CD4-positive, alpha-beta T cell treated with Interferon alpha-2 for 1 hour (primary cell): Measurements from ENCODE around the gene RASSF3.
"Not testable (repeated sequence)": the region's sequence is repeated elsewhere in the genome, so short reads cannot be mapped to it uniquely, and the experiment has no call there.

Experiments
- DNase-seq, 2 donors: peaks; one replicate each; pipeline ENCODE4 v3.0.0-alpha.2; 2020 to 2022

RASSF3 gene

DNA sequence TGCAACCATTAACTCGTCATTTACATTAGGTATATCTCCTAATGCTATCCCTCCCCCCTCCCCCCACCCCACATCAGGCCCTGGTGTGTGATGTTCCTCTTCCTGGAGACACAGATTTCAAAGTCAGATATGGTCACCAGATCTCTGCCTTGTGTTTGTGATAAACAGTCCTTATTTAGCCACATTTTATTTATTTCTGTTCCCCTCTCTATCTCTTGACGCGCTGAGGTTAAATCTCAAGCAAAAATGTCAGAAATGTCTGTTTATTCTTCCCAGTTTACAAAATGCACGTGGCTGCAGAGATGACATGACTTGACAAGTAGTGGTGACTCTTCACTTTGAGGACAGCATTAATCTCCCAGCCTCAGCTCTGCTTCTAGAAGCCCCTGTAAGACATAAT lies 11.5 kb upstream of the RASSF3 start:
- no peak for DNase-seq

DNA sequence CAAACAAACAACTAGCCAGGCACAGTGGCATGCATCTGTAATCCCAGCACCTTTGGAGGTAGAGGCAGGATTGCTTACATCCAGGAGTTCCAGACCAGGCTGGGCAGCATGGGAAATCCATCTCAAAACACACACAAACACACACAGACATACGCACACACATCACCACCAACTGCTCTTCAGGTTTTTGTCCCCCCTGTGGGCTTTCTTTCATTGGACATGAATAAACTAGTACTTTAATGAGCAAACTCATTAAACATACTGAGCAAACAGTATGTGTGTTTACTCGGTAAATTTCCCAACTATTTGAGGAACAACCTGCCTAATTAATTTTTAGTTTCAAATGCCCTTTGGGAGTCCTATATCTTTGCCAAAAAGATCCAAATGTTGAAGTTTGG lies 10.1 kb upstream of the RASSF3 start:
- DNase-seq, result no peak

GRCh38 chr12:64603183-64603841 lies 7.0 kb upstream of the RASSF3 start:
- no peak for DNase-seq

GRCh38 chr12:64608901-64609535 lies 1.3 kb upstream of the RASSF3 start:
- peak; percentile 41 to 64 for DNase-seq

GRCh38 chr12:64609536-64610078 lies 688 bp upstream of the RASSF3 start:
- DNase-seq, result peak in 1 of 2 donors; percentile 42

GRCh38 chr12:64610660-64611340 lies 505 bp downstream of the RASSF3 start:
- peak; percentile 67 for DNase-seq

- DNase-seq, result peak in 1 of 2 donors; percentile 41
Observed at GRCh38 chr12:64611341-64612284, 1.3 kb downstream of the RASSF3 start.

DNA sequence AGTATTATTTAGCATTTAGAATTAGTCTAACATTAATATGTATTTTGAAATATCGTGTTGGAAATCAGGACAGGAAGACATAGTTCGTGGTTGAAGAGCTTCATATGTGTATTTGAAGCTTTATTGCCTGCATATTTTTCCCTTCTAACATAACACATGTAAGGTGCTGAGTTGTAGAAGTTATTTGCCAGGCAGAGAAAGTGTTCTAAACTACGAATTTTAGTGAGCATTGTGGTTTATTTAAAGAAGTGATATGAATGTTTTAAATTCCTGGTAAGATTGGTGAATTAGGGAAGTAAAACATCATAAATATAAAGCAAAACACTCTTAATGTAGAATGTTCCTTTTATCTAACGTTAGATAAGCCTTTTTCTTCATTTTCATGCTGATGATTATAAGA lies 2.5 kb downstream of the RASSF3 start:
- no peak for DNase-seq

DNA sequence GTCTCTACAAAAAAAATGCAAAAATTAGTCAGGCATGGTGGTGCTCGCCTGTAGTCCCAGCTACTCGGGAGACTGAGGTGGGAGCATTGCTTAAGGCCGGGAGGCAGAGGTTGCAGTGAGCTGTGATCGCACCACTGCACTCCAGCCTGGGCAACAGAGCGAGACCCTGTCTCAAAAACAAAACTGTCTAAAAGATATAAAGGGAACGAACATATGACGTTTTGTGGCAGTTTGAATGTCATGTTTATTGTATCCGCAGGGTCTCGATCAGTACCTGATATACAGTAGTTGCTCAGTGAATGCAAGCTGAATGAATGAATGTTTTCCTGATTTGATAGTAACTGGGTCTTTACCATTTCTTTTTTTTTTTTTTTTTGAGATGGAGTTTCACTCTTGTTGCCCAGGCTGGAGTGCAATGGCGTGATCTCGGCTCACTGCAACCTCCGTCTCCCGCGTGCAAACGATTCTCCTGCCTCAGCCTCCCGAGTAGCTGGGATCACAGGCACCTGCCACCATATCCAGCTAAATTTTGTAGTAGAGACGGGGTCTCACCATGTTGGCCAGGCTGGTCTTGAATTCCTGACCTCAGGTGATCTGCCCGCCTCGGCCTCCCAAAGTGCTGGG lies 3.6 kb downstream of the RASSF3 start:
- not testable (repeated sequence) for DNase-seq

DNA sequence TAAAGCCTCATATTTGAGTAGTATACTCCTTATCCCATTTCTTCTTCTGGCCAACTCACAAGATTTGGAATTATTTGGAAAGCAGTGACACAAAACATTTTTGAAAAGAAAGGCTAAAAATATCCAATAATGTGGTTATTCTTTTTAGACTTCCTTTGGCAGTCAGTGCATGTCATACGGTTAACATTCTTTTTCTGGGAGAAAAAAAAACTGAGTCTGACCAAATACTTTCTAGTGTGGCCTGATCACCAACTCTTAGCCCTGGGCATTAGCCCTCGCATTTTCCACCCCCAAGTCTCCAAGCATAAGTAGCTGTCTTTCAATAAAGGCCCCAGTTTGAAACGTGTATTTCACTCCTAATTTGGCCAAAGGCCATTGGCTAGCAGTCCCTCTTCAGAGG lies 5.9 kb downstream of the RASSF3 start:
- DNase-seq, result no peak

- DNase-seq, result no peak
Observed at GRCh38 chr12:64618953-64619590, 8.8 kb downstream of the RASSF3 start.

GRCh38 chr12:64621257-64621942 lies 11.1 kb downstream of the RASSF3 start:
- DNase-seq, result peak in 1 of 2 donors; percentile 41

GRCh38 chr12:64624035-64624434 lies 13.7 kb downstream of the RASSF3 start:
- DNase-seq, result no peak

DNA sequence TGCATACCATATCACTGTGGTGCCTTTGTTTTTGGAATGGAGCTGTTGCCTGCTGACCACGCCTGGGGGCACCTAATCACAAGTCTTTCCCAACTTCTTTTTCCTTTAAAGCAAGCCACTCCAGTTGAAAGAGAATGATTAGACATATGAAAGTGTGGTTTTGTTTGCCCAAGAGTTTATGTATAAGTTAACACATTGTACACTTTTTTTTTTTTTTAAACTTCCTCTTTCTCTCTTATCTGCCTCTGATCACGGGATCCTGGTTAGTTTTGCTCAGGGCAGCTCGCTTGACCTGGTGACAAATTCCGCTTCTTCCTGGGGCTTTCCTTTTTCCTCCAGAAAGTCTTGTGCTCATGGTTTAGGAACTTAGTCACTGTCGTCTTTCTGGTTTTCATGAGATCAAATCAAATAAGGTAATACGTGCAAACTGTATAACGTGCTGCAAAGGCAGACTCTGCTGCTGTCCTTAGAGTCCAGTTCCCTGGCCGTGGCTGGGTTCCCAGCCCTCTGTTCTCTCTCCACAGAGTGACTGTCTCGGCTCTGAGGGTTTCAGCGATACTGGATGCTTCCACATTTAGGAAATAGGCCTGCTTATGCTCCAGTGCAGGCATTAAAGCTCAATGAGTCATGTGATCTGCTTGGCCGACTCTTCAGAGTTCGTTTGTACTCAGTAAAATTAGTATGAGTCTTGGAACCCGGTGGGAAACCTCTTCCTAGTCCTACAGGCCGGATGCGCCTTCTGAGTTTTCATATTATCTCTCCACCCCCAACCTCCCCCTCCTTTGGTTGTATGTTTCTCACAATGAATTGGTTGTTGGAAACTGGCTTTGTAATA lies 15.2 kb downstream of the RASSF3 start:
- DNase-seq, result peak; percentile 39 to 60

DNA sequence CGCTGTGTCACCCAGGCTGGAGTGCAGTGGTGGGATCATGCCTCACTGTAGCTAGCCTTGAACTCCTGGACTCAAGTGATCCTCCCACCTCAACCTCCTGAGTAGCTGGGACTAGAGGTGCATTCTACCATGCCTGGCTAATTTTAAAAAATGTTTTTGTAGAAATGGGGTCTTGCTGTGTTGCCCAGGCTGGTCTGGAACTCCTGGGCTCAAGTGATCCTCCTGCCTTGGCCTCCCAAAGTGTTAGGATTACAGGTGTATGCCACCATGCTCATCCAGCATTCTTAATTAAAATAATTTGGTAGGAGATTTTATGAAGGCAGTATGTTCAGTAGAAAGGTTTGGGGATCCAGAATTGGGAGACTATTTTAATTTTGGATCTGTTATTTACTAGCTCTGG lies 16.3 kb downstream of the RASSF3 start:
- DNase-seq, result not testable (repeated sequence)

DNA sequence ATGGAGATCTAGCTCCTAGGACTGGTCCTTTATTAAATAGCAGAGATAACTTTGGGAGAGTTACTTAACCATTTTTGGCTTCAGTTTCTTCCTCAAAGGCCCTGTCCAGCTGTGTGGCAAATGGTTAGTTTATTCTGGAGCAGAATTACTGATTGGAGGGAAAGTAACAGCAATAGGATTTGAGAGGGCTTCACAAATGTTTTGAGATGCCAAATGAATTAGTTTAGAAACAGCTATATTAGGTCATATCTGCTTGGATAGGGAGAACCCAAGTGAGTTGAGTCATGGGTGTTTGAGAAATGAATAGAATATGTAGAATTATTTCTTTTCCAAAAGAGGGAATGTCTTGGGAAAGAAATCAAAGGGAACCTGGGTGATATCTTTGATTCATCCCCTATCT lies 17.5 kb downstream of the RASSF3 start:
- no peak for DNase-seq

- DNase-seq, result no peak
Observed at GRCh38 chr12:64631197-64631596, 20.9 kb downstream of the RASSF3 start.

DNA sequence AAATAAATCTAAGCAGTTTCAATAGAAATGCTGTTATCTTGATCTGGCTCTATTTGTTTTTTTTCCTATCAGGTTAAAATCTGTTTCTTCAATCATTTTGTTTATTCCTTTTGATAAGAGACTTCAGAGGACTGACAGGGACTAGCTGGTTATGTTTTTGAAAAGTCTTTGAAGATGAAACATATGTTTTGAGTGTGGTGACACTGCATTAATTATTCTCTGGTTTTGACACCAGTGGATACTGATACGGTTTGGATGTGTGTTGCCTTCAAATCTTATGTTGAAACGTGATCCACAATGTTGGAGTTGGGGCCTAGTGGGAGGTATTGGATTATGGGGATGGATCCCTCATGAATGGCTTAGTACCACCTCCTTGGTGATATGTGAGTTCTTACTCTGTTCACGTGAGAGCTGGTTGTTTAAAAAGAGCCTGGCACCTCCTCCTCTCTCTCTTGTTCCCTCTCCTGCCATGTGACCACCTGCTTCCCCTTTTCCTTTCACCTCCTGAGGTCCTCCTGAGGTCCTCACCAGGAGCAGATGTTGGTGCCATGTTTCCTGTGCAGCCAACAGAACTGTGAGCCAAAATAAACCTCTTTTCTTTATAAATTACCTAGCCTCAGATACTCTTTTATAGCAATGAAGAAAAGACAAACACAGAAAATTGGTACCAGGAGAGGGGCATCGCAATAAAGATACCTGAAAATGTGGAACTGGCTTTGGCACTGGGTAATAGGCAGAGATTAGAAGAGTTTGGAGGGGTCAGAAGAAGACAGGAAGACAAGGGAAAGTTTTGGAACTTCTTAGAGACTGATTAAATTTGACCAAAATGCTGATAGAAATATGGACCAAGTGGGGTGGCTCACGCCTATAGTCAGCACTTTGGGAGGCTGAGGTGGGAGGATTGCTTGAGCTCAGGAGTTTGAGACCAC lies 23.0 kb downstream of the RASSF3 start:
- no peak for DNase-seq

DNA sequence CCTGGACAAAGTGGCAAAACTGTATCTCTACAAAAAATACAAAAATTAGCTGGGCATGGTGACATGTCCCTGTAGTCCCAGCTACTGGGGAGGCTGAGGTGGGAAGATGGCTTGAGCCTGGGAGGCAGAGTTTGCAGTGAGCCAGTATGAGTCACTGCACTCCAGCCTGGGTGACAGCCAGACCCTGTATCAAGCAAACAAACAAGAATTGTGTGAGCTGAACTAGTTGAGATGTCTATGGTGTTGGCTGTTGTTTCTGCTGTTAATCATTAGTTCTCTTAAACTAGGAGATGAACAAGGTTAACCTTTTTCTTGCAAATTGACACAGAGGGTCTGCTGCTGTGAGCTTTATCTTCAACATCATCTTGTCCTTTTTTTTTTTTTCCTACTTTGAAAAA lies 23.6 kb downstream of the RASSF3 start:
- no peak for DNase-seq
